Hepatocyte (in vitro differentiated cells): ENCODE data around the gene EYS. TPM values are rescaled to one million over a fixed set of nuclear protein-coding genes. Genes with fewer than 3 reads are reported as not detected.

ENCODE experiments used
- DNase-seq: peaks from one replicate; pipeline ENCODE4 v3.0.0-alpha.2; 2016; ENCODE audit warnings: low spot score
- H2AFZ ChIP-seq: fragments of 200-600 bp; sonication (generic); 2 replicates; pipeline ENCODE4 v1.6.0; 2016; ENCODE audit warnings: antibody characterized with exemption, mild to moderate bottlenecking
- H3K27ac ChIP-seq: fragments of 200-600 bp; sonication (generic); 2 replicates; pipeline ENCODE4 v1.5.1; 2016; ENCODE audit warnings: mild to moderate bottlenecking
- H3K27me3 ChIP-seq: fragments of 200-600 bp; sonication (generic); 2 replicates; pipeline ENCODE4 v1.6.1; 2016
- H3K36me3 ChIP-seq: fragments of 200-600 bp; sonication (generic); replicated peaks from 2 replicates; pipeline ENCODE4 v1.5.1; 2016; ENCODE audit warnings: low read depth; ENCODE audit not compliant: insufficient read depth
- H3K4me1 ChIP-seq: fragments of 200-600 bp; sonication (generic); 2 replicates; pipeline ENCODE4 v1.5.1; 2016; ENCODE audit warnings: mild to moderate bottlenecking, moderate library complexity; ENCODE audit not compliant: insufficient read depth
- H3K4me2 ChIP-seq: fragments of 200-600 bp; sonication (generic); 2 replicates; pipeline ENCODE4 v1.6.0; 2016
- H3K4me3 ChIP-seq: fragments of 200-600 bp; sonication (generic); 2 replicates; pipeline ENCODE4 v1.5.1; 2016; ENCODE audit warnings: mild to moderate bottlenecking
- H3K79me2 ChIP-seq: fragments of 200-600 bp; sonication (generic); 2 replicates; pipeline ENCODE4 v1.6.0; 2017; ENCODE audit warnings: mild to moderate bottlenecking
- H3K9me2 ChIP-seq: fragments of 200-600 bp; sonication (generic); replicated peaks from 2 replicates; pipeline ENCODE4 v1.6.0; 2017; ENCODE audit warnings: mild to moderate bottlenecking; ENCODE audit not compliant: insufficient read depth
- H3K9me3 ChIP-seq: fragments of 200-600 bp; sonication (generic); 2 replicates; pipeline ENCODE4 v1.5.1; 2016; ENCODE audit warnings: low read depth, mild to moderate bottlenecking
- H4K20me1 ChIP-seq: fragments of 200-600 bp; sonication (generic); 2 replicates; pipeline ENCODE4 v1.6.0; 2016; ENCODE audit warnings: mild to moderate bottlenecking; ENCODE audit not compliant: insufficient read depth, poor library complexity, severe bottlenecking
- CTCF ChIP-seq: fragments of 200-600 bp; sonication (generic); IDR thresholded peaks from 2 replicates; pipeline ENCODE4 v1.5.1; 2016; ENCODE audit warnings: antibody characterized with exemption, mild to moderate bottlenecking; ENCODE audit not compliant: poor library complexity
- EZH2 ChIP-seq: fragments of 200-600 bp; sonication (generic); IDR thresholded peaks from 2 replicates; pipeline ENCODE4 v1.6.1; 2016; ENCODE audit warnings: antibody characterized with exemption, mild to moderate bottlenecking, borderline replicate concordance
- EZH2phosphoT487 ChIP-seq: fragments of 200-600 bp; sonication (generic); IDR thresholded peaks from one replicate; pipeline ENCODE4 v1.6.1; 2018; ENCODE audit warnings: antibody characterized with exemption, mild to moderate bottlenecking, low read depth, moderate library complexity; ENCODE audit not compliant: unreplicated experiment, severe bottlenecking
- WGBS: methylation state at CpG from one replicate; pipeline ENCODE4 v1.1.6; 2016; ENCODE audit warnings: low lambda C conversion rate; ENCODE audit errors: missing lambda C conversion rate; 5-methylcytosine and 5-hydroxymethylcytosine counted together
- polyA plus RNA-seq: library from polyadenylated mRNA; unstranded; fragments of >200 nt; fragmentation: Nextera tagmentation; extraction: Ambion mirVana; gene quantifications from 2 replicates; pipeline ENCODE4 v1.2.1, GENCODE V29; 2016
- total RNA-seq: library from RNA; depleted of rRNA; stranded (reverse); fragments of >200 nt; gene quantifications from 2 replicates; pipeline ENCODE4 v1.2.3, GENCODE V29; 2014

The EYS gene
- total and polyA plus RNA-seq, 2 experiments from 2014 or later, result 0.57 to 0.68 TPM

DNA sequence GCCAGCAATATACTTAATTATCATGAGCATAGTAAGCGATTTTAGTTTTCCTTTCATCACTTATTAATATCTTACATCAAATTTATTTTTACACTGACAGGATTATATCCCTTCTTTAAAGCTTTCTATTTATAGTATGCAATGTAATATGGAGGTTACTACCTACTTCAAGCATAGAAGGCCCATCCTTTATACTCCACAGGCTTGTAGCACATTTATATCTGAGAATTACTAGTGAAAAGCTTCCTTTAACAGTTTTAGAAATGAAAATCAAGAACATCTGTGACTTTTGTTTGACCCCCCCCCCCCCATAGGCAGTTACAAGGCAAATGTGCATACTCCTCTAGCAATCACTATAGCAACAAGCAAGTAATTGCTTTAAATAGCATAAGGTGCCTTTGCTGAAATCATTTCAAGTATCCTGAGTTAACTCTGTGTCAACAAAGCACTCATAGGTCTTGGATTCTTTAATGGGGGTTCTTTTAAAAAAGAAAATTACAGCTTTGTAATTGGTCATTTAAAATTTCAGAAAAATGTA lies 1153.7 kb downstream of the EYS start:
- TF ChIP-seq EZH2 (no peak), CTCF (no peak), EZH2phosphoT487 (no peak)
- Histone ChIP-seq H3K27me3 (no peaks in the 10 kb centered on the region), H3K4me2 (no peak overlapping the region), H3K4me1 (no peaks in the 10 kb centered on the region), H4K20me1 (no peaks in the 10 kb centered on the region), H2AFZ (no peak overlapping the region), H3K9me2 (no peaks in the 10 kb centered on the region), H3K36me3 (no peaks in the 10 kb centered on the region), H3K27ac (no peak overlapping the region), H3K79me2 (no peaks in the 10 kb centered on the region), H3K4me3 (no peak overlapping the region), H3K9me3 (no peaks in the 10 kb centered on the region)
- 68% methylated on average over 1 of the region's 1 CpG for WGBS
- no peak for DNase-seq

- Histone ChIP-seq H2AFZ (no peak overlapping the region), H3K4me1 (no peaks in the 10 kb centered on the region), H4K20me1 (no peaks in the 10 kb centered on the region), H3K9me2 (no peaks in the 10 kb centered on the region), H3K36me3 (no peaks in the 10 kb centered on the region), H3K79me2 (no peaks in the 10 kb centered on the region), H3K27ac (no peak overlapping the region), H3K9me3 (no peaks in the 10 kb centered on the region), H3K4me2 (no peak overlapping the region), H3K27me3 (no peaks in the 10 kb centered on the region), H3K4me3 (no peak overlapping the region)
- 96% methylated on average over 20 of the region's 20 CpGs for WGBS
- TF ChIP-seq EZH2phosphoT487, result no peak
- no peak for TF ChIP-seq EZH2
- TF ChIP-seq CTCF, result no peak
- DNase-seq, result no peak
Observed at GRCh38 chr6:64547594-64548268, 1159.3 kb downstream of the EYS start.

DNA sequence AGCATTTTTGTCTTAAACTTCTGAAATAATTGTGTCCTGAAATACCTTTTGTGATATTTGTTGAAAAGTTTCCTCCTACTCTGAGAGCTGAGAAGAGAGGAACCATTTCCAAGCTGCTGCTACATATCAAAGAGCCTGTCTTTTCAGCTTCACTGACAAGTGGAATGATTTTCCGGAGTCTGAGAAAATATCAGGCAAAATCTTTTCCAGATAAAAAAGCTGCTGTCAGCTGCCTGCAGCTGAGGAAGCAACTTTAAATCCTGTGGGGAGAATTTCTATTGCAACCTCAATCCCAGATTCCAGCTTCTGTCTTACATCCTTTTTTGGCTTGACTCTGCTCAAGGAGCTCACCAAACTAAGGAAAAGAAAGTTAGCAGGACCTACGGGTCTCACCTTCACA lies 1167.1 kb downstream of the EYS start:
- H3K9me3 ChIP-seq, result no peaks in the 10 kb centered on the region
- WGBS, result 52% methylated on average over 2 of the region's 2 CpGs

More for the DNA sequence above, 1167.1 kb downstream of the EYS start:
- H3K27ac ChIP-seq, result no peak overlapping the region
- no peaks in the 10 kb centered on the region for H3K4me1 ChIP-seq
- no peaks in the 10 kb centered on the region for H3K79me2 ChIP-seq
- no peak for TF ChIP-seq EZH2
- no peak for TF ChIP-seq CTCF
- no peak for TF ChIP-seq EZH2phosphoT487
- H2AFZ ChIP-seq, result no peak overlapping the region
- no peak overlapping the region for H3K4me3 ChIP-seq
- DNase-seq, result no peak
- no peaks in the 10 kb centered on the region for H4K20me1 ChIP-seq
- no peaks in the 10 kb centered on the region for H3K9me2 ChIP-seq
- H3K36me3 ChIP-seq, result no peaks in the 10 kb centered on the region
- no peak overlapping the region for H3K4me2 ChIP-seq
- H3K27me3 ChIP-seq, result no peaks in the 10 kb centered on the region
